ENCODE measurements around the gene DHODH.
"Not testable (repeated sequence)": the region's sequence is repeated elsewhere in the genome, so short reads cannot be mapped to it uniquely, and the experiment has no call there.

The DHODH gene

GRCh38 chr16:72054254-72054847 lies 45.8 kb downstream of the DHODH start, which contains the start of gene HP:
HP (plus strand) TSS chr16:72054505; CDS start chr16:72054653, 148 bp downstream.
- FAIRE-seq = not testable (repeated sequence)

- FAIRE-seq = no peak
Measured at GRCh38 chr16:72055911-72056310, 47.4 kb downstream of the DHODH start.

GRCh38 chr16:72057313-72057712 lies 48.8 kb downstream of the DHODH start:
- FAIRE-seq = peak; percentile 10

GRCh38 chr16:72059060-72059459 lies 50.5 kb downstream of the DHODH start:
- FAIRE-seq = not testable (repeated sequence)

- FAIRE-seq = no peak
Measured at GRCh38 chr16:72060405-72060804, 51.9 kb downstream of the DHODH start.

GRCh38 chr16:72061564-72061963 lies 53.0 kb downstream of the DHODH start:
- no peak for FAIRE-seq

- FAIRE-seq = no peak
Measured at GRCh38 chr16:72064361-72064894, 55.9 kb downstream of the DHODH start.

- FAIRE-seq = peak; percentile 86
Measured at GRCh38 chr16:72066747-72067146, 58.2 kb downstream of the DHODH start.

GRCh38 chr16:72068930-72069329 lies 60.4 kb downstream of the DHODH start:
- no peak for FAIRE-seq

GRCh38 chr16:72072514-72073342 lies 64.2 kb downstream of the DHODH start:
- peak; percentile 91 for FAIRE-seq

GRCh38 chr16:72073560-72074230 lies 65.2 kb downstream of the DHODH start:
- no peak for FAIRE-seq

- FAIRE-seq = peak; percentile 57
Measured at GRCh38 chr16:72075067-72075466, 66.5 kb downstream of the DHODH start.

Measured in colon (tissue), 2 donors.